Measurements from ENCODE around the gene BEX3. TPM values are rescaled to one million over a fixed set of nuclear protein-coding genes. Genes with fewer than 3 reads are reported as not detected.
"Not testable (repeated sequence)": the region's sequence is repeated elsewhere in the genome, so short reads cannot be mapped to it uniquely, and the experiment has no call there.

The BEX3 gene
- total RNA-seq, 2 donors from 2014 or later: 5.7 to 32.0 TPM

GRCh38 chrX:103393487-103393886 lies 17.1 kb downstream of the BEX3 start:
- no peaks in the 10 kb centered on the region for H3K36me3 Mint-ChIP-seq (ENCODE audit: low read depth)
- no peaks in the 10 kb centered on the region for H3K9me3 ChIP-seq (ENCODE audit: control insufficient read depth, low read length, poor library complexity, severe bottlenecking)

GRCh38 chrX:103396186-103396585 lies 19.8 kb downstream of the BEX3 start:
- Mint-ChIP-seq H3K27ac (no peak overlapping the region), H3K4me3 (no peak overlapping the region), H3K36me3 (ENCODE audit: low read depth) (no peaks in the 10 kb centered on the region), H3K27me3 (peaks cover 7% of the 10 kb centered on the region), H3K4me1 (no peaks in the 10 kb centered on the region)
- H3K9me3 ChIP-seq (ENCODE audit: control insufficient read depth, low read length, poor library complexity, severe bottlenecking): no peaks in the 10 kb centered on the region
- no peak for ATAC-seq
- DNase-seq: no peak

More at GRCh38 chrX:103393487-103393886, 17.1 kb downstream of the BEX3 start:
- DNase-seq (no peak), ATAC-seq (no peak)
- H3K4me1 Mint-ChIP-seq: no peaks in the 10 kb centered on the region
- H3K4me3 Mint-ChIP-seq: no peak overlapping the region
- peaks cover 29% of the 10 kb centered on the region for H3K27me3 Mint-ChIP-seq
- H3K27ac Mint-ChIP-seq: no peak overlapping the region

DNA sequence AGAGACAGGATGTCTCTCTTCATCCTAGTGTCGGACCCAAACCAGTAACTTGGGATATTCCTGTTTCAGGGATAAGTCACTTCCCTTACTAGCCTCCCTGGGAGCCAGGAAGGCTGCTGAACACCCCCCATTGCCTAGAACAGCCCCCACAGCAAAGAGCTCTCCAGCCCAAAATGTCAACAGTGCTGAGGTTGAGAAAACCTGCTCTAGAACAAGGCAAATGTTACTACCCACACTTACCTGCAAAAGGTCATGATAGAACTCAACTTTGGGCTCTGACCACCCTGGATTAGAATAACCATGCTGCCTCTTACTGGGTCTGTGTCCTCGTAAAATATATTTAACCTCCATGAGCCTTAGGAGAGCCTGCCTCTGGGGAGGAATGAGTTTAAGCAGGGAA lies 20.3 kb downstream of the BEX3 start:
- Mint-ChIP-seq H3K27ac (no peak overlapping the region), H3K36me3 (ENCODE audit: low read depth) (no peaks in the 10 kb centered on the region), H3K27me3 (peaks cover 7% of the 10 kb centered on the region), H3K4me3 (no peak overlapping the region), H3K4me1 (no peaks in the 10 kb centered on the region)
- H3K9me3 ChIP-seq (ENCODE audit: control insufficient read depth, low read length, poor library complexity, severe bottlenecking): no peaks in the 10 kb centered on the region
- ATAC-seq: no peak
- DNase-seq: no peak

- ATAC-seq (no peak), DNase-seq (no peak)
- H3K27me3 Mint-ChIP-seq: peaks cover 7% of the 10 kb centered on the region
- no peaks in the 10 kb centered on the region for H3K36me3 Mint-ChIP-seq (ENCODE audit: low read depth)
- H3K9me3 ChIP-seq (ENCODE audit: control insufficient read depth, low read length, poor library complexity, severe bottlenecking): no peaks in the 10 kb centered on the region
- no peaks in the 10 kb centered on the region for H3K4me1 Mint-ChIP-seq
- H3K4me3 Mint-ChIP-seq: no peak overlapping the region
- no peak overlapping the region for H3K27ac Mint-ChIP-seq
These were observed 21.4 kb downstream of the BEX3 start for GRCh38 chrX:103397707-103398106.

DNA sequence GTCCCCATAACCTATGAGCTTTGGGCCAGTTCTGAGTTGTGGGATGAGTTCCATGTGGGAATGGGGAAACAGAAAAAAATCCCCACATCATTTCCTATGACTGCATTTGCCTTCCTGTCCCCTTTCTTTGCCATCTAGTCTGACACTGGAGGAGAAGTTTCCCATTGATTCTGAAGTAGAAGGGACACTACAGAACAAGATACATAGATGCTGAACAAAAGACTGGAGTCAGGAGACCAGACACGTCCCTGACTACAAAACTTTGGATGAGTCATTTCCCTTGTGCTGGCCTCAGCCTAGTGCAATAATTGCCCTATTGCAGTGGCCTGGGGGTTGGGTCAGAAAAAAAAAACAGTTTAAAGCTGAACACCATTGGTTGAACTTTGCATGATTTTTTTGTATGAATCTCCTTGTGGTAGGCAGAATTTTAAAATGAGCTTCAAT lies 22.1 kb downstream of the BEX3 start:
- Mint-ChIP-seq H3K4me1 (no peaks in the 10 kb centered on the region), H3K27me3 (peaks cover 7% of the 10 kb centered on the region), H3K36me3 (ENCODE audit: low read depth) (no peaks in the 10 kb centered on the region), H3K27ac (no peak overlapping the region), H3K4me3 (no peak overlapping the region)
- DNase-seq (no peak), ATAC-seq (no peak)
- no peaks in the 10 kb centered on the region for H3K9me3 ChIP-seq (ENCODE audit: control insufficient read depth, low read length, poor library complexity, severe bottlenecking)

GRCh38 chrX:103399744-103400143 lies 23.4 kb downstream of the BEX3 start:
- Mint-ChIP-seq H3K4me1 (no peaks in the 10 kb centered on the region), H3K36me3 (ENCODE audit: low read depth) (no peaks in the 10 kb centered on the region), H3K4me3 (no peak overlapping the region), H3K27ac (no peak overlapping the region), H3K27me3 (peaks cover 7% of the 10 kb centered on the region)
- DNase-seq (no peak), ATAC-seq (no peak)
- H3K9me3 ChIP-seq (ENCODE audit: control insufficient read depth, low read length, poor library complexity, severe bottlenecking): no peaks in the 10 kb centered on the region

DNA sequence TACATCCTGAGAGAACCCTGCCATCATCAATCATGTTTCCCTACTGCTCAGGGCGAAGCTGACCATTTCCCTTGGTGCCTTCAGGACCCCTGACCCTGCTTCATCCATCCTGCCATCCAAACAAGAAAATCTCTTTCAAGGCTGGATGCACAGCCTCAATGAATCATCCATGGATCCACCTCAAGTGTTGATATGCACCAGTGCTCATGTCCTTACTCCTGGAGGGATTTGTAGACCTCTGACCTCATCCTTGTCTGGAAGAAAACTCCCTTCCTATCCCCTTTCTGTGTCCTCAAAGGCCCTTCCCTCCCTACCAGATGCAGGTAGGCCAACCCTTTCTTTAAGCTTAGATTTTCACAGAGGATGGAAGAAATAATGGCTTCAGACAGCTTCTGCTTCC lies 24.6 kb downstream of the BEX3 start:
- Mint-ChIP-seq H3K27ac (no peak overlapping the region), H3K27me3 (peaks cover 7% of the 10 kb centered on the region), H3K4me1 (peaks cover 3% of the 10 kb centered on the region), H3K36me3 (ENCODE audit: low read depth) (no peaks in the 10 kb centered on the region), H3K4me3 (no peak overlapping the region)
- no peaks in the 10 kb centered on the region for H3K9me3 ChIP-seq (ENCODE audit: control insufficient read depth, low read length, poor library complexity, severe bottlenecking)
- DNase-seq (no peak), ATAC-seq (no peak)

DNA sequence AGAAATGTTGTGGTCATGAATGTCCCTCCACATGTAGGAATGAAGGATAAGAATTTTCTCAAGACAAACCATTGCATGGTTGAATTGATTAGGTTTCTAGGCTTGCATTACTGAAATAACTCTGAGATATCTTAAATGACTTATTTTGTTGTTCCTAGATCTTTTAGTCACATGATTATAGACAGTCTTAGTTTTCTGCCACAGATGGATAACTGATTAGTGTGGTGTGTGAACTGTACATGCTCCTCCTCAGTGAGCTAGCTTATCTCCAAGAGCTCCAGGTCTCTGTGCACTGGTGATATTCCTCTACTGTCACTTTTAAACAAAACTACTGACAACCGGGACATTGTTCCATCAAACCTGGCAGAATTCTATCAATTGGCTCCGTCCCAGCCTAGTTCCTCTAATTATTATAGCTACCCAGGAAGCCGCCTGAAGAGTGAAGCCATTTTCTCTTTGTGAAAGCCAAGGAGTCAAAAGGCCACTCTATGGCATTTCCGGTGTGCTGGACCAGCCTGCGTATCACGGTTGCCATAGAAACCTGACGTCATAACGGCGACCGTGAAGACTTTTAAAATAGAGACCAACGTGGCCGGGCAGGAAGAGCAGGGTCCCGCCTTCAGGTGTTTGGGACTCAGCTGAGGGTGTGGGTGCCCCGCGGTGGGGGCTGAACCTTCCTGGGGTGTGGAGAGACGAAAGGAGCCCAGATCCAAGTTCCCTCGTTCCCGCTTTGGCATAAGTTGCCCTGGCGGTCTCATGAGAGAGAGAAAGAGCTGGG lies 28.1 kb downstream of the BEX3 start:
- peak overlapping the region; percentile 59 for H3K27ac Mint-ChIP-seq
- peaks cover 3% of the 10 kb centered on the region for H3K4me1 Mint-ChIP-seq
- peak overlapping the region; percentile 82 for H3K4me3 Mint-ChIP-seq
- no peaks in the 10 kb centered on the region for H3K9me3 ChIP-seq (ENCODE audit: control insufficient read depth, low read length, poor library complexity, severe bottlenecking)
- no peak for DNase-seq
- ATAC-seq: peak; percentile 39
- H3K27me3 Mint-ChIP-seq: peaks cover under 1% of the 10 kb centered on the region
- H3K36me3 Mint-ChIP-seq (ENCODE audit: low read depth): no peaks in the 10 kb centered on the region

GRCh38 chrX:103405009-103405333 lies 28.6 kb downstream of the BEX3 start:
- Mint-ChIP-seq H3K36me3 (ENCODE audit: low read depth) (no peaks in the 10 kb centered on the region), H3K27me3 (peaks cover 4% of the 10 kb centered on the region), H3K4me1 (peaks cover 3% of the 10 kb centered on the region), H3K27ac (peak overlapping the region; percentile 59), H3K4me3 (peak overlapping the region; percentile 82)
- H3K9me3 ChIP-seq (ENCODE audit: control insufficient read depth, low read length, poor library complexity, severe bottlenecking): no peaks in the 10 kb centered on the region
- no peak for DNase-seq
- ATAC-seq: no peak

GRCh38 chrX:103406256-103406655 lies 29.9 kb downstream of the BEX3 start:
- H3K4me3 Mint-ChIP-seq: no peak overlapping the region
- H3K36me3 Mint-ChIP-seq (ENCODE audit: low read depth): no peaks in the 10 kb centered on the region
- peaks cover 4% of the 10 kb centered on the region for H3K27me3 Mint-ChIP-seq
- peaks cover 3% of the 10 kb centered on the region for H3K4me1 Mint-ChIP-seq
- no peak overlapping the region for H3K27ac Mint-ChIP-seq
- no peak for DNase-seq
- no peak for ATAC-seq
- no peaks in the 10 kb centered on the region for H3K9me3 ChIP-seq (ENCODE audit: control insufficient read depth, low read length, poor library complexity, severe bottlenecking)

- H3K9me3 ChIP-seq (ENCODE audit: control insufficient read depth, low read length, poor library complexity, severe bottlenecking): no peaks in the 10 kb centered on the region
- H3K36me3 Mint-ChIP-seq (ENCODE audit: low read depth): no peaks in the 10 kb centered on the region
- H3K27ac Mint-ChIP-seq: no peak overlapping the region
- H3K4me3 Mint-ChIP-seq: no peak overlapping the region
- DNase-seq (no peak), ATAC-seq (no peak)
- peaks cover 3% of the 10 kb centered on the region for H3K4me1 Mint-ChIP-seq
- peaks cover 4% of the 10 kb centered on the region for H3K27me3 Mint-ChIP-seq
These were observed 31.4 kb downstream of the BEX3 start for GRCh38 chrX:103407776-103408175.

DNA sequence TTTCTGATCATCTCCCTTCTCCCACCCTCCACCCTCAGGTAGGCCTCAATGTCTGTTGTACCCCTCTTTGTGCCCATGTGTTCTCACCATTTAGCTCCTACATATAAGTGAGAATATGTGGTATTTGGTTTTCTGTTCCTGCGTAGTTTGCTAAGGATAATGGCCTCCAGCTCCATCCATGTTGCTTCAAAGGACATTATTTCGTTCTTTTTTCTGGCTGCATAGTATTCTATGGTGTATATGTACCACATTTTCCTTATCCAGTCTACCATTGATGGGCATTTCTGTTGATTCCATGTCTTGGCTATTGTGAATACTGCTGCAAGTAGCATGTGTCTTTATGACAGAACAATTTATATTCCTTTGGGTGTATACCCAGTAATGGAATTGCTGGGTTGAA lies 35.4 kb downstream of the BEX3 start:
- not testable (repeated sequence) for H3K9me3 ChIP-seq (ENCODE audit: control insufficient read depth, low read length, poor library complexity, severe bottlenecking); H3K36me3 Mint-ChIP-seq (ENCODE audit: low read depth); H3K4me3 Mint-ChIP-seq; DNase-seq; H3K27ac Mint-ChIP-seq; H3K27me3 Mint-ChIP-seq; H3K4me1 Mint-ChIP-seq; ATAC-seq

- peaks cover 2% of the 10 kb centered on the region for H3K36me3 Mint-ChIP-seq (ENCODE audit: low read depth)
- H3K9me3 ChIP-seq (ENCODE audit: control insufficient read depth, low read length, poor library complexity, severe bottlenecking): no peaks in the 10 kb centered on the region
- H3K4me1 Mint-ChIP-seq: no peaks in the 10 kb centered on the region
- H3K27me3 Mint-ChIP-seq: peaks cover 8% of the 10 kb centered on the region
- DNase-seq (no peak), ATAC-seq (no peak)
- no peak overlapping the region for H3K27ac Mint-ChIP-seq
- no peak overlapping the region for H3K4me3 Mint-ChIP-seq
These were observed 37.5 kb downstream of the BEX3 start for GRCh38 chrX:103413705-103414387.

DNA sequence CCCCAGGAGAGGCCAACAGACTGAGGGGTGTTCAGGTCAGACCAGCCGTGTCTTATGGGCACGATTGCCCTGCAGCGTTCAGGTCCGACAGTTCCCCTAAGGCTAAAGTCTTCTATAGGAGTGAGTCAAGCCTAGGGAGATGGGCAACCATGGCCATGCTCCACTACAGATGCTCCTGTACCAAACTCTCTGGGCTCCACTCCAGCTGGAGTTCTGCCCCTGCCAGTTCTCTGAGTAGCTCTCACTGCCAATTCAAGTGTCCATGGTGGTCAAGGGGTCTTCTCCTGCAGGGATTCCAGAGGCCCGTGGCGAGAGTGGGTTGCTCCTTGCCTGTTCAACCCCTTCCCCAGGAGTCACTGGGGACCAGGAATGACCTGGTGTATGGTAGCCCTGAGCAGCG lies 38.2 kb downstream of the BEX3 start:
- Mint-ChIP-seq H3K4me1 (no peaks in the 10 kb centered on the region), H3K27ac (no peak overlapping the region), H3K4me3 (no peak overlapping the region), H3K36me3 (ENCODE audit: low read depth) (peaks cover 2% of the 10 kb centered on the region), H3K27me3 (peaks cover 6% of the 10 kb centered on the region)
- no peak for DNase-seq
- no peak for ATAC-seq
- H3K9me3 ChIP-seq (ENCODE audit: control insufficient read depth, low read length, poor library complexity, severe bottlenecking): no peaks in the 10 kb centered on the region
